Liver (tissue), 9 donors: ENCODE data around the gene CCL25. TPM values are rescaled to one million over a fixed set of nuclear protein-coding genes. Genes with fewer than 3 reads are reported as not detected.

ENCODE experiments used
- DNase-seq: peaks from one replicate; pipeline ENCODE4 v3.0.0-alpha.2; 2017; ENCODE audit warnings: low spot score
- H3K27ac ChIP-seq, 2 donors: one replicate each; pipeline ENCODE4 v1.7.0; 2013; ENCODE audit warnings: inconsistent platforms in 2 of 2, low read length in 2 of 2, control low read depth in 1 of 2, low read depth in 1 of 2, mild to moderate bottlenecking in 1 of 2
- H3K27me3 ChIP-seq, 4 donors: one replicate each; pipeline versions ENCODE4 v1.6.1 to v1.7.0; 2013; ENCODE audit warnings: low read length in 3 of 4, inconsistent platforms in 1 of 4, mild to moderate bottlenecking in 1 of 4, moderate library complexity in 1 of 4; ENCODE audit not compliant: control insufficient read depth in 4 of 4, insufficient read depth in 4 of 4
- H3K36me3 ChIP-seq, 4 donors: one replicate each; pipeline versions ENCODE4 v1.6.1 to v1.7.0; 2013; ENCODE audit warnings: low read length in 3 of 4, mild to moderate bottlenecking in 3 of 4, low read depth in 1 of 4, moderate library complexity in 1 of 4; ENCODE audit not compliant: control insufficient read depth in 4 of 4, insufficient read depth in 3 of 4
- H3K4me1 ChIP-seq, 4 donors: one replicate each; pipeline versions ENCODE4 v1.6.1 to v1.7.0; 2013; ENCODE audit warnings: low read length in 3 of 4, mild to moderate bottlenecking in 3 of 4, moderate library complexity in 1 of 4; ENCODE audit not compliant: control insufficient read depth in 4 of 4, insufficient read depth in 4 of 4
- H3K4me3 ChIP-seq, 3 donors: one replicate each; pipeline versions ENCODE4 v1.6.1 to v1.7.0; 2013; ENCODE audit warnings: low read length in 3 of 3, control low read depth in 1 of 3, low read depth in 1 of 3, mild to moderate bottlenecking in 1 of 3
- H3K9ac ChIP-seq, 2 donors: one replicate each; pipeline ENCODE4 v1.7.0; 2013; ENCODE audit warnings: low read length in 2 of 2, mild to moderate bottlenecking in 2 of 2, moderate library complexity in 2 of 2, control low read depth in 1 of 2, low read depth in 1 of 2
- H3K9me3 ChIP-seq, 4 donors: one replicate each; pipeline versions ENCODE4 v1.6.1 to v1.7.0; 2013; ENCODE audit warnings: low read length in 3 of 4; ENCODE audit not compliant: control insufficient read depth in 4 of 4
- ATF3 ChIP-seq: IDR thresholded peaks from 2 replicates; pipeline ENCODE4 v1.6.1; 2016; ENCODE audit warnings: antibody characterized with exemption
- CTCF ChIP-seq: fragments of 150-350 bp; IDR thresholded peaks from 2 replicates; pipeline ENCODE4 v1.5.1; 2017; ENCODE audit warnings: improper control_type of control experiment, low read depth, low read length; ENCODE audit not compliant: missing input control
- EGR1 ChIP-seq, 2 donors: IDR thresholded peaks; 2 replicates each; pipeline ENCODE4 v1.6.1; 2016 to 2018; ENCODE audit warnings: antibody characterized with exemption in 2 of 2, low read depth in 2 of 2
- FOXA1 ChIP-seq: IDR thresholded peaks from 2 replicates; pipeline ENCODE4 v1.6.1; 2016; ENCODE audit warnings: antibody characterized with exemption
- FOXA2 ChIP-seq: IDR thresholded peaks from 2 replicates; pipeline ENCODE4 v1.6.1; 2016; ENCODE audit warnings: antibody characterized with exemption
- GABPA ChIP-seq, 2 donors: IDR thresholded peaks in 1 of 2; conservative IDR thresholded peaks in 1 of 2; 2 replicates each; pipeline ENCODE4 v1.6.1; 2016; ENCODE audit warnings: antibody characterized with exemption in 2 of 2, mild to moderate bottlenecking in 1 of 2, moderate library complexity in 1 of 2
- HNF4A ChIP-seq, 2 donors: conservative IDR thresholded peaks; 2 replicates each; pipeline ENCODE4 v1.6.1; 2016; ENCODE audit warnings: antibody characterized with exemption in 2 of 2, mild to moderate bottlenecking in 2 of 2
- HNF4G ChIP-seq: IDR thresholded peaks from 2 replicates; pipeline ENCODE4 v1.6.1; 2016; ENCODE audit warnings: antibody characterized with exemption
- JUND ChIP-seq, 2 donors: IDR thresholded peaks; 2 replicates each; pipeline ENCODE4 v1.6.1; 2016; ENCODE audit warnings: antibody characterized with exemption in 2 of 2
- MAX ChIP-seq: IDR thresholded peaks from 2 replicates; pipeline ENCODE4 v1.6.1; 2016; ENCODE audit warnings: antibody characterized with exemption
- NR2F2 ChIP-seq: IDR thresholded peaks from 2 replicates; pipeline ENCODE4 v1.6.1; 2016; ENCODE audit warnings: antibody characterized with exemption
- RAD21 ChIP-seq, 2 donors: IDR thresholded peaks; 2 replicates each; pipeline ENCODE4 v1.6.1; 2016; ENCODE audit warnings: antibody characterized with exemption in 2 of 2, mild to moderate bottlenecking in 2 of 2
- REST ChIP-seq: IDR thresholded peaks from 2 replicates; pipeline ENCODE4 v1.6.1; 2016; ENCODE audit warnings: antibody characterized with exemption, mild to moderate bottlenecking
- RXRA ChIP-seq, 2 donors: IDR thresholded peaks; 2 replicates each; pipeline ENCODE4 v1.6.1; 2017 to 2018; ENCODE audit warnings: antibody characterized with exemption in 2 of 2, mild to moderate bottlenecking in 1 of 2
- SP1 ChIP-seq: IDR thresholded peaks from 2 replicates; pipeline ENCODE4 v1.6.1; 2018; ENCODE audit warnings: antibody characterized with exemption, mild to moderate bottlenecking
- TAF1 ChIP-seq: conservative IDR thresholded peaks from 2 replicates; pipeline ENCODE4 v1.6.1; 2016; ENCODE audit warnings: antibody characterized with exemption, mild to moderate bottlenecking
- YY1 ChIP-seq: IDR thresholded peaks from 2 replicates; pipeline ENCODE4 v1.6.1; 2016; ENCODE audit warnings: antibody characterized with exemption, mild to moderate bottlenecking
- ZBTB33 ChIP-seq: IDR thresholded peaks from 2 replicates; pipeline ENCODE4 v1.6.1; 2016; ENCODE audit warnings: antibody characterized with exemption
- whole genome bisulfite sequencing: extraction: QIAGEN DNeasy Blood & Tissue Kit; methylation state at CpG from one replicate; pipeline ENCODE4 v1.1.7; 2013; 5-methylcytosine and 5-hydroxymethylcytosine counted together
- polyA plus RNA-seq, 2 donors: library from polyadenylated mRNA; stranded (reverse) in 1 of 2; unstranded in 1 of 2; fragments of 200-250 nt in 1 of 2; fragments of >200 nt in 1 of 2; fragmentation: Nextera tagmentation in 1 of 2; extraction: Ambion mirVana in 1 of 2; gene quantifications; one replicate each; pipeline versions ENCODE4 v1.2.1 to v1.2.3, GENCODE V29; 2013 to 2015
- total RNA-seq, 2 donors: library from RNA; depleted of rRNA; stranded (reverse); fragments of >200 nt; gene quantifications; one replicate each; pipeline ENCODE4 v1.2.3, GENCODE V29; 2014
- donor health status: healthy.
- donor health status: healthy.
- donor health status: healthy.
- donor health status: healthy.
- donor health status: healthy.

Gene CCL25
- not detected for total RNA-seq
- not detected for polyA plus RNA-seq

- 88% methylated on average over 7 of the region's 7 CpGs for WGBS
- TF ChIP-seq CTCF (no peak), FOXA2 (no peak), MAX (no peak), HNF4G (no peak), RXRA (IDR thresholded peaks at IDR 0.05) (no peak), TAF1 (no peak), RAD21 (IDR thresholded peaks at IDR 0.05) (no peak), YY1 (no peak), HNF4A (conservative IDR thresholded peaks at IDR 0.05) (no peak), ATF3 (no peak), GABPA (IDR thresholded peaks at IDR 0.05 in 1 of 2, conservative IDR thresholded peaks at IDR 0.05 in 1 of 2) (no peak), SP1 (no peak), ZBTB33 (no peak), NR2F2 (no peak), FOXA1 (no peak), EGR1 (IDR thresholded peaks at IDR 0.05; ENCODE audit: low read depth in 2 of 2) (no peak), JUND (IDR thresholded peaks at IDR 0.05) (no peak), REST (no peak)
- Histone ChIP-seq H3K4me1 (peaks cover 2 to 26% (median 17%) of the 10 kb centered on the region in 4 donors), H3K27me3 (no peaks in the 10 kb centered on the region), H3K36me3 (no peaks in the 10 kb centered on the region), H3K27ac (no peak within 1 kb of the TSS), H3K9me3 (no peaks in the 10 kb centered on the region), H3K4me3 (no peak within 1 kb of the TSS), H3K9ac (no peak within 1 kb of the TSS)
- DNase-seq = no peak
Measured at GRCh38 chr19:8052464-8052859, at the start of gene CCL25. CCL25 (plus strand) TSS chr19:8052760; CDS start chr19:8053050, 290 bp downstream.
